ENCODE results near the gene DNAJB8. TPM values are rescaled to one million over a fixed set of nuclear protein-coding genes. Genes with fewer than 3 reads are reported as not detected.

The DNAJB8 gene
- total RNA-seq, 1 experiment from 2014 or later, result not detected

DNA sequence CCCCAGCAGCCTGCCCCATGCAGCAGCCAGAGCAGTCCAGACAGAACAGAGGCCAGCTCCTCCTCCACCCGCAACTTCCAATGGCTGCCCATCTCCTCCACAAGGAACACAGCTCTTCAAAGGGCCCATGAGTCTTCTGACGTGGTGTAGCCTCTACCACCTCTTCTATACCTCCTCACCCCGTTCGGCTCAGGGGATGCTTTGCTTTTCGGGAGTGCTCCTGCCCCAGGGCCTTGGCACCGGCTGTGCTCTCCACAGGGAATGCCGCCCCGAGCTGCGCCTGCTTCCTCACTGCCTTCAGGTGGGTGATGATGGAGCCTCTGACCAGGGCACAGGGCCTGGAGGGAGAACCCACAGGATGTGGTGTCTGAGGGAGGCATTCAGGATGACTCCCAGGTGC, 14.6 kb downstream of the DNAJB8 start:
- Histone ChIP-seq H4K20me1 (ENCODE audit: control insufficient read depth, insufficient read depth, insufficient read length) (no peaks in the 10 kb centered on the region), H2BK15ac (ENCODE audit: low read depth, low read length) (no peak overlapping the region), H4K91ac (ENCODE audit: insufficient read length, low read depth, low read length) (no peak overlapping the region), H4K5ac (ENCODE audit: insufficient read length, low read depth, low read length) (no peak overlapping the region), H2BK5ac (ENCODE audit: insufficient read length, low read length) (no peak overlapping the region), H3K14ac (ENCODE audit: insufficient read depth, low read length) (no peak overlapping the region), H3K23me2 (ENCODE audit: insufficient read length, low read depth, low read length, poor library complexity, severe bottlenecking) (no peaks in the 10 kb centered on the region), H3K4ac (ENCODE audit: low read depth, low read length) (no peak overlapping the region), H3K9ac (ENCODE audit: extremely low read depth, insufficient read length, low read length) (no peak overlapping the region), H3K56ac (ENCODE audit: insufficient read length, low read depth, low read length) (no peak overlapping the region), H2AFZ (ENCODE audit: low read length) (no peak overlapping the region), H3T11ph (ENCODE audit: low read length) (no peak overlapping the region), H3K18ac (ENCODE audit: insufficient read length, low read depth, low read length) (no peak overlapping the region), H3K9me3 (ENCODE audit: control insufficient read depth, low read depth, low read length) (no peaks in the 10 kb centered on the region), H3K27ac (ENCODE audit: insufficient read length, low read depth, low read length) (no peak overlapping the region), H3K79me1 (ENCODE audit: insufficient read depth, low read depth, low read length, poor library complexity, severe bottlenecking) (no peaks in the 10 kb centered on the region), H2BK12ac (ENCODE audit: insufficient read length, low read depth, low read length) (no peak overlapping the region), H2AK5ac (ENCODE audit: insufficient read length, low read length) (no peak overlapping the region), H2BK120ac (ENCODE audit: low read depth, low read length, poor library complexity, severe bottlenecking) (no peak overlapping the region), H3K23ac (ENCODE audit: insufficient read length, low read depth, low read length) (no peak overlapping the region), H3K27me3 (ENCODE audit: insufficient read depth, low read length) (no peaks in the 10 kb centered on the region; the same call in 1 of the 2 replicates), H3K79me2 (ENCODE audit: insufficient read depth, low read length) (no peaks in the 10 kb centered on the region), H3K4me1 (ENCODE audit: insufficient read depth, low read length) (no peaks in the 10 kb centered on the region), H4K8ac (replicated peaks; ENCODE audit: insufficient read length, low read depth, low read length) (no peak overlapping the region), H2BK20ac (ENCODE audit: low read depth, low read length, poor library complexity, severe bottlenecking) (no peak overlapping the region), H3K4me2 (ENCODE audit: insufficient read depth, insufficient read length, low read length) (no peak overlapping the region)
- Mint-ChIP-seq H3K4me1 (peaks cover 5 to 7% of the 10 kb centered on the region in 2 experiments), H3K27me3 (ENCODE audit: low read depth) (peaks cover 88% of the 10 kb centered on the region), H3K9me3 (peaks cover 0 to 2% of the 10 kb centered on the region in 2 experiments; a peak in 2 of 5 replicates), H3K4me3 (no peak overlapping the region), H3K36me3 (ENCODE audit: insufficient read depth in 1 of 3, low read depth in 3 of 3) (no peaks in the 10 kb centered on the region; a peak in 1 of 7 replicates), H3K27ac (no peak overlapping the region)
- no peak for TF ChIP-seq CTCF (conservative IDR thresholded peaks at IDR 0.05)
- no CpG with 5 or more reads among the region's 9 CpGs for WGBS (ENCODE audit: extremely low coverage, insufficient read length, low lambda C conversion rate)
- no peak for DNase-seq

Measured in H9 (cell line).